GM19240 (cell line): ENCODE data around the gene BRINP2.
A peak's percentile ranks its signal among the peaks of the same experiment; 100 is the strongest.

ENCODE experiments used
- DNase-seq: peaks from one replicate; pipeline ENCODE4 v3.0.0; 2011; ENCODE audit warnings: low spot score; ENCODE audit not compliant: insufficient read length

Gene BRINP2

DNA sequence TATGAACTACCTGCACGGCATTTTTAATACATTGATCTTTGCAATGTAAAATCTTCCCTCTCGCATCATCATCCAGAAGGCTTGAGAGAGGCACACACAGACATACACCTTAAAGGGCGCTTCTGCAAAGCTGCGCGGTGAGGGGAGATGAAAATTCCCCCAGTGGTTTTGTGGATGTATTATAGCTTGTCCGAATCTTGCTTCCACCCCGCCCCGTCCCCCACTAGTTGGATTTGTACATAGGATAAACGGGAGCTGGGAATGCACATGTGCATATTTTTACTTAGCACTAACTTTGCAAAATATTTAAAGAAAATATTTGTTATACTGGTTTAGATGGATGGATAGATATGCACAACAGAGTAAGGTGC is 5.7 kb upstream of the BRINP2 start:
- DNase-seq: no peak

DNA sequence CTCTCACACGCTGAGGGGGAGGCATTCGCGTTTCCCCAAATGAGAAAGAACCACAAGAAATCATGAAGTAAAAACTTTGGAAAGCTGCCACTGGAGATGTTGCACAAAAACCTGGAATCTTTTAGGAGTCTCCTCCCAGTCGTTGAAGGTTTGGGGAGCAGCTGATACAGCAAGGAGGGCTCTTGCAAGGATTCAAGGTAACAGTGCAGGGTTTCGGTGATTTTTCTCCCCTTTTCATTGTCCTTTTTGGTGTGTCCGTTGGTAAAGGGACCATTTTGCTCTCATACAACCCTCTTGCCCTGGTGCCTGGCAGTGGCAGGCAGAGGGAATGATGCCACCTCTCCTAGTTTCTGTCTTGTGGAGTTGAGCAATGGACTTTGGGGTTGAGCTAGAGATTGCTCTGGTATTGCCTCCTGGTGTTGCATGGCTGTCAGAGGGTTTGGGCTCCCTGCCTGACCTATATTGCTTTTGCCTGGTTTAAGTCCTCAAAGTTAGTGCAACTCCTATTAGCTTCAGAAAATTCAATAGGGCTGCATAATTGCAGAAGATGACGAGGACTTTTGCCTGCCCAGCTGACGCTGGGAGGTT is 872 bp downstream of the BRINP2 start:
- DNase-seq: no peak

DNA sequence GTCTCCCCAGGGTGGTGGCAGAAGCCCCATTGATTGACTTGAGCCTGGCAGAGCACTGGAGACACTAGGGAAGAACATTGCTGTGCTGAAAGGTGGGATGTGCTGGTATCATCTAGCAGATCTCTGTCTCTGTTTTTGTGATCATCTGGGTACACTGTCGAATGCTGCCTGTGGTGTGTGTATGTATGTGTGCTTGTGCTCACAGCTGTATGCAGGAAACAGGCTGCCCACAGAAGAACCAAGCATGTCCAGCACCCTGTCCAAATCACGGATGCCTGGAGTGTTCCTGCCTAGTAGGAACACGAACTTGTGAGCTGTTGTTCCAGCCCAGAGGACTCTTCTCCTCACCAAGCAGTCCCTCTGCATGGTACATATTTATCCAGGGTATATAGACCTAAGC is 1.5 kb downstream of the BRINP2 start:
- no peak for DNase-seq

DNA sequence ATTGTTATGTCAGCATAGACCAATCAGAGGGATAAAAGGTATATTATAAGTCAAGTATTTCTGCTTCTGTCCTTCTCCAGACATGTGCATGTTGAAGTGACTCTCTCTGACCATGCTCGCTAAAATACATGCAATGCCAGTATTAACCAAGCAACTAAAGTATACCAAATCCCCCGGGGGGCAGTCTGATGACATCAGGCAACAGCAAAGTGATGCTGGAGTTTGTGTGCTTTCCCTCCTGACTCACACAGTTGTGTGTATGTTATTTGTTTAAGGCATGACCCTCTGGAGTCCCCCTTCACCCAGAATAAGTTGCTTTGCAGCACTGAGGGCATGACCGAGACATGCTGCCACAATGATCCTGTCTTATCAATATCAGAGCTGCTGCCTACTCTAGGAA is 2.1 kb downstream of the BRINP2 start:
- DNase-seq: no peak

DNA sequence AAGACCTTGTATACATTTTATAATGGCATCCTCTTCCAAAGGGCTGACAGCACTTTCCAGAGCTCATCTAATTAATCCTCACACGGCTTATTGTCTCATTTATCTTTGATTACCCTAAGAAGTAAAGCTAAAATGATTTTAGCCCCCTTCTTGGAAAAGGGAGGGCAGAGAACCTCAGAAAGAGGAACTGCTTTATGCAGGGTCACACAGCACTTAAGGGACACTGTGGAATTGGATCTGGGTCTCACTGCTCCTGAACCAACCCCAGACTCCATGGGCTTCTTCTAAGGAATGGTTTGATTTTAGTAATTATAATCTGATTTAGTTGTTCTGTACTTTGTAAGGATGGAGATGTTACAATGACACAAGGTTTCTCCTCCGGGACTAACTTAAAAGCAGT is 3.2 kb downstream of the BRINP2 start:
- no peak for DNase-seq

DNA sequence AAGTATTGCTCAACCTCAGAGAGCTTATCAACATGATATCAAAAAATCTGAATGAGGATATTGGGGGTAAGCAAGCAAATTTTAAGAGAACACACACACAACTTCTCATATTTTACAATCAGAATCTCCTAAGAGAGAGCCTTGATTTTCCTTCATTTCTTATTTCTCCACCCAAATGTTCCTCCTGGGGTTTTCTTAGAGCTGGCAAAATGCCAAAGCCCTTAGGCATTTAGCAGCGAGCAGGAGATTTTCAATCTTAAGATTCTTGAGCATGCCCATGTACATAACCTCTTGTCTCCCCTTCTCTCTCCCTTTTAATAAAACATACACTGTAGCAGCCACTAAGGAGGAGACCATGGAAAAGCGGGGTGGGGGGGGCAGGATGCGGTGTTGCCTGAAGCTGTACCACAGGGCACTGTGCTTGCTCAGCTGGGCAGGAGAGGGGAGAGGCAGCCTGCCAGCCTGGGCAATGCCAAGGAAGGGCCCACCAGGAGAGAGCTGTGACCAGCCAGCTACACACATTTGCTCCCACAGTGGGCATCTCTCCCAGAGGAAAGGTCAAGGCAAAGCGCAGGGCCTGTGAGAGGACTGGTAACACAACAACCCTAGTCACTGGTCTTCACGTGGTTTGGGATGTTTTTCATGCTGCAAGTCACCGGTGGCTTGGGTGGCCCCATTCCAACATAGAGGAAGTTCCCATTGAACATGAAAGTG is 4.3 kb downstream of the BRINP2 start:
- DNase-seq: no peak

DNA sequence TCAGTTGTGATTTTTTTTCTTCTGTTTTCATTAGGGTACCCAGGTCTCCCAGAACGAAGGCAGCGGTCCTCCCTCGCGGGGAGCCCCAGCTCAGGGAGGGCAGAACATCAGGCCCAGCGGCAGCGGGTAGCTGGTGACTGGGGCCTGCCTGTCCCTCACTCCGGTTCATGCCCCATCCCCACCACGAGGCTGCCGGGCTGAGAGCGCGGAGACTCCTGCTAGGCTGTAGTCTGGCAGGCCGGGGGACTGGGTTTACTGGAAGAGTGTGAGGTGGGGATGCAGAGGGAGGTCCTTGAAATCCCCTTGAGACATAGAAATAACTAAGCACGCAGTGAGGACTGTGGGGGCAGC is 10.5 kb downstream of the BRINP2 start:
- no peak for DNase-seq

DNA sequence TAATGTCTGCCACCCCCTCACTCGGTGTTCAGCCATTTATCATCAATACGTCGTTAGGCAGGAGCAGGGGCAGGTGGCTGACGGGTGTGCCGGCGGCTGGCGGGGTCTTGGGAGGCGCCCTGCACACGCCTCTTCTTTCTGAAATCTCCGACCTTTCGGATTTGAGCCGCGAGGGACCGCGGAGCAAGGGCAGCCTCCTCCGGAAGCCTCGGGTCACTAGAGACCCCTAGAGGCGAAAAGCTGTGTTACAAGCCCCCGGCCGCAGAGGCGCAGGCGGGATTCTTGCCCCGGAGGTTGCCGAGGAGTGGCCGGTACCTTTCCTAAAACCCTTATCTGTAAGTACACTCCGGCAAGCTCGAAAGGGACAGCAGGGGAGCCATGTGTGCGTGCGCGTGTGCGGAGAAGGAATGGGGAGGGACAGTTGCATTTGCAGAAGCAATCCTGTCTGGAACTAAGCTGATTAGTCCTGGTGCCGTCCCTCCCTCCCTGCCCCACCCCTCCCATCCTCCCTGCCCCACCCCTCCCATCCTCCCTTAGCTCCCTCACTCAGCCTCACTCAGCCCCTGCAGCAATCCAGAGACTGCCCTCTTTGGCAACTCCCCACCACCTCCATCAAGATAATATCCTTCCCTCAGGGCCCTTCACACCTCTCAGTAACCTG is 11.0 kb downstream of the BRINP2 start:
- peak; percentile 29 for DNase-seq

DNA sequence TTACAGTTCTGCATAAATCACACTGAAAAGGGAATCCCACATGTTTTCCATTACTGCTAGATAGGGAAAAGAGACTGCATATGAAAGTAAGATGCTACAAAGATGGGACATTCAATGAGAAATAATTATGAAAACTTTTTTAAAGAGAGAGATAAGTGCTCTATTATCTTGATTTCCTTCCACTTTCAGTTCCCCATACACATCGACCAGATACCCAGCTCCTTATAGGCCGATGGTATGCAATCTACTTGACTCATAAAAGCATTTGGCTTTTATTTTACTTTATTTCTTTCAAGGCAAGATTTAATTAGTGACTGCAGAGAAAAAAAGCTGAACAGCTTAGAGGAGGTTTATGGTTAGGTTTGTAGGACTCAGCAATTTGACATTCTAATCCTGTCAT is 13.1 kb downstream of the BRINP2 start:
- no peak for DNase-seq

DNA sequence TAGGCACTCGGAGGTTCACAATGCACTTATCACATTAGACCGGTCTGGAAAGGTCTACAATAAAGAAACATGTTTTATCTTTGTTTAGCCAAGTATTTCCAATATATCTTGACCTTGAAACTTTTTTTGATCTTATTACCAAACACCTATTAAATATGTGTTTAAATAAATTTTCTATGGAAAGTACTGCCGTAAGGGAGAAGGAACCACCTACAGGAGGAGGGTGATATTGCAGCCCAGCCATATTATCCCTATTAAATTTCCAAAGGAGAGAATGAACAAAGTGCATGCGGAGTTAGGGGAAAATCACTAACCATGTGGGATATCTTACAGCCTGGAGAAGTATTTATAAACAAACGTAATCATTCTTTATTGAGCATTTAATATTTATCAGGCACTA is 14.5 kb downstream of the BRINP2 start:
- no peak for DNase-seq

DNA sequence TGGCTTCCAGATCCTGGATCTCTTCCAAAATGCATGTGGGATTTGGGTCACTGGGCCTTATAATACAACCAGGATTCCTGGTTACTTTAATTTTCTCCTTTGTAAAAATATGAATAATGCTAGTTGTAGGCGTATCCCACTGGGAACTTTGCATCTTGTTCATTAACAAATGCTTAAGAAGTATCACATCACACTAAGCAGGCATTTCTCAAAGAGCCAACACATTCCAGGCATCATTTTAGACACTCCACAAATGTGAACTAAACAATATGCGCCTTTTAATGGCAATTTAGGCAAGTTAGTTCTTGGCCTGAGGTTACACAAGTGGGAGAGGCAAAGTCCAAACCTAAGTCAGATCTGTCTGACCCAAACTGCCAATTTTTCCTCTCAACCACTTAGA is 15.9 kb downstream of the BRINP2 start:
- DNase-seq: no peak

DNA sequence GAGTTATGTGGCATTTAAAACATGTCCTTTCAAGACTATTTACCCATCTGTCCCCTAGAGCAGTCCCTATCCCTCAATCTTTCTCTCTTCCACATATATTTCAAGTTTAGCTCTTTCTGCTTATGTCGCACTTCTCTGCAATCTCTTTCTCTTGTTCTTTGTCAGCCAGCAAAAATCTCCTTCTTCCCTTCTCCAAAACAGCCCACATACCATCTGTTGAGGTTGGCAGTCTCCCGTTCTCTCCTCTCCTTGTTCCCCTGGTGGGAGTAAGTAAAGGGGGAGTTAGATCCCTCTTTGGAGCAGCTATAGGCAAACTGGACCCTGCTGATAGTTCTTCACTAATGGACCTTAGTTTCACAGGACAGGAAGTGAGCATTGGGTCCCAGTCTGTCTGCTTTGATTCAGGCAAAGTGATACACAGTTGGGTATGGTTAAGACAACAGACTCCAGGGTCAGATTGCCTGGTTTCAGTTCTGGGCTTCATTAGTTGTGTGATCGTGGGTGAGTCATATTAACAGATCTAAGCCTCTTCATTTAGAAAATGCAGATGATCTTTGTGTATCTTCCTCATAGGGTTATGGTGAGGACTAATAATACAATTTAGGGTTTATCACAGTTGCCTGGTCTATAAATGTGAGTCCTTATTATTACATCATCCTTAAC is 19.7 kb downstream of the BRINP2 start:
- DNase-seq: no peak

DNA sequence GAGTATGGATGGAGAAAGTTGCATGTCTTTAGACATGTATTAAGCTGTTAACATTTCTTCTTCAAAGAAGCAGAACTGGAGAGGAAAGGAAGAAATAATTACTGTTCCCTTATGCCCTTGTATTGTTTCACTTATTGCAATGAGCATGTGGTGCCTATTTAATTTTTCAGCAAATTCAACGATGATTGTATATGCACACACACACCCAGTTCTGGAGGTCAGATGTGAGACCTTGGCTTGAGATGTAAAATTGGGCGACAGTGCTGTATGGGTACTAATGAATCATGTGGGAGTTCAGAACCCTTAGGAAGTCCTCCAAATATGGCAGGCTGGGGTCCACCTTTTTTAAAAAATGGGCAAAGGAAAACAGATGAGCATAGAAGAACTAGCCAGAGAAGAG is 27.5 kb downstream of the BRINP2 start:
- DNase-seq: no peak

DNA sequence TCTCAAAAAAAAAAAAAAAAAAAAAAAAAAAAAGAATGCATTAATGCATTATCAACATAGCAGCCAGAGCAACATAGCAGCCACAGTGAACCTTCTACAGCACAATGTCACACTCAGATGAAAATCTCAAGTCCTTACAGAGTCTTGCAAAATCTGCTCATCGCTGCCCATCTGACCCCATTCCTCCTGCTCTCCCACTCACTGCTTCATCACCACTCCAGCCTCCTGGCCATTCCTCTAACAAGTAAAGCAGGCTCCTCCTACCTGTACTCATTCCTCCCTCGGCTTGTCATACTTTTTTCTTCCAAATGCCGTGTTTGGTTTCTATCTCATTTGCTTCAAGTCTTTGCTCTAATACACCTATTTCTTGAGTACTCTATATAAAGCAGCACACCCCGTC is 29.5 kb downstream of the BRINP2 start:
- DNase-seq: no peak

DNA sequence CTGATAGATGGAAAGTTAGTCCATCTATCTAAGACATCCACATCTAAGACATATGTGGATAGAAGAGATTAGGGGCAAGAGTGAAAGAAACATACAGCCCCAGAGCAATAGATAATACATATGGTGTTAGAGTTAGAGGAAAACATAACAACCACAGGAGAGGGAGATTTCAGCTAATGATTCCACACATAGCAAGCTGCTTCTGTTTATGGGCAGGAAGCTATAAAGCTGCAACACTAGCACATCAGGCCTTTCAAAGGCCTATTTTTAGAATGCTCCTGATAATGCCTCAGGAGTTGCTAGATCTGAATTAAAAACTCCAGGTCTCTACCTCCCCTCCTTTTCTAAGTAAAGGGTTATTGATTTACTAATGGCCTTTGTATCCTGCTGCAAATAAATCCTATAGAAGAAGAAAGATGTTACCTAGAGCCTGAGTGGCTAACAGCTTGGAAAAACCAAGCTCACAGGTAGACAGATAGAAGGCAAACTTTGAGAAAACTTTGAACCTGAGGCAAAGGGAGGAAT is 36.1 kb downstream of the BRINP2 start:
- DNase-seq: no peak

DNA sequence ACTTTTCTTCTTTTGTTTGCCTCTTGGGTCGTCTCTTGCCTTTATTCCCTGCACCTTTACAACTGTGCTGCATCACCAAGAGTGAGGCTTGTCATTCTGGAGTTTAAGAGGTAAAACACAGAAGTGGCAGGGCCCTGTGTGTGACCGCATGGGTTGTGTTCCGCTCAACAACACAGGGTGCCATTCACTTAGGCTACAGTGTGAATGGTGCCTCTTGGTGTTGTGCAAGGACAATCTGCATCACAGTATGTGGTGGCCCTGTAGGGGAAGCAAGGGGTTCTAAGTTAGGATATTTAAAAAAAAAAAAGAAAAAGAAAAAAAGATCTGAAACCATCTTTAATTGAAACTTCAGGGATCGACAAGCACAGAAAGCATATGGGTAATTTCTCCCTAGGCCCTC is 38.2 kb downstream of the BRINP2 start:
- no peak for DNase-seq

DNA sequence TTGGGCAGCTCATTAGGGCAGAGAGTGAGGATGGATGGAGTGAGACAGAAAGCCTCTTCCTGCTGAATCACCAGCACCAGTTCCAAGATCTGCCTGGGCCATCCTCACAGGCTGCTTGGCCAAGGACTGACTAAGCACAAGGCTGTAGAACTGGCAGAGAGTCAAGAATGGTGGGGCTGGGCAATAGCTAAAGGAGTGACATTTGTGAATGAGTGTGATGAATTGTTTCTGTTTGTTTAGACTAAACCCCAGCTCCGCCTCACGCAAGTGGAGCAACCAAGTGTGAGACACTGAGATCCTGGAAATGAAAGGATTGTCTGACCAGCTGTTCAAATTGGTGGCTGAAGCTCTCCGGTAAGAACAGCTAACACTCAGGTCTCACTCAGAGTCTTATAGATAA is 38.6 kb downstream of the BRINP2 start:
- no peak for DNase-seq

DNA sequence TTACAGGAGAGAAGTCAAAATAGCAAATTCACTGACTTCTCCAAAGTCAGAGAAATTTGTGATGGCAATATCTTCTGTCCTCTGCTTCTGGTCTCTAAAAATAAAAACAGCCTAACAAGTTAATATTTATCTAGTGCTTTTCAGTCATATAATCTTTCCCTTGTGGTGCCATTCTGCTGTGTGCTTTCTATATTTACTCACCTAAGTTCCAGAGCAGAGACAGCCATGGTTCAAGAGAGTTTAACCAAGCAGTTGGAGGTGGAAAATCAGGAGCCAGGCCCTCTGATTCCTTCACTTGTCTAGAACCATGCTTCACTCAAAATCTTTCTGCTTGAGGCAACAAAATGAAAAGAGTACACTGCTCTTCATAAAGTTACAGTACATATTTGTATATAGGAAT is 39.3 kb downstream of the BRINP2 start:
- DNase-seq: no peak

DNA sequence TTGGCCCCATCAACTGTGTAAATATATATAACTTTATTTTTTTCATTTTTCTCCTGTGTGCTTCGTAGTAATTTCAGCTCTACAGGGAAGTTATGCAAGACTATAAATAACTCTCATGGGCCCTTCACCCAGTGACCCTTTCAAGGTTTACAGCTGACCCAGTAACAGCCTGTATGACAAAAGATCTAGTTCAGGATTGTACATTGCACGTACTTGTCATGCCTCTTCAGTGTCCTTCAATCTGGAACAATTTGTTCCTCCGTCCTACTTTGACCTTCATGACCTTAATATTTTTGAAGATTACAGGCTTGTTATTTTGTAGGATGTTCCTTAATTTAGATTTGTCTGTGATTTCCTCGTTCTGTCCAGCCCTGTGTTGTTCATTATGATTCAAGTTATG is 40.5 kb downstream of the BRINP2 start:
- DNase-seq: no peak

DNA sequence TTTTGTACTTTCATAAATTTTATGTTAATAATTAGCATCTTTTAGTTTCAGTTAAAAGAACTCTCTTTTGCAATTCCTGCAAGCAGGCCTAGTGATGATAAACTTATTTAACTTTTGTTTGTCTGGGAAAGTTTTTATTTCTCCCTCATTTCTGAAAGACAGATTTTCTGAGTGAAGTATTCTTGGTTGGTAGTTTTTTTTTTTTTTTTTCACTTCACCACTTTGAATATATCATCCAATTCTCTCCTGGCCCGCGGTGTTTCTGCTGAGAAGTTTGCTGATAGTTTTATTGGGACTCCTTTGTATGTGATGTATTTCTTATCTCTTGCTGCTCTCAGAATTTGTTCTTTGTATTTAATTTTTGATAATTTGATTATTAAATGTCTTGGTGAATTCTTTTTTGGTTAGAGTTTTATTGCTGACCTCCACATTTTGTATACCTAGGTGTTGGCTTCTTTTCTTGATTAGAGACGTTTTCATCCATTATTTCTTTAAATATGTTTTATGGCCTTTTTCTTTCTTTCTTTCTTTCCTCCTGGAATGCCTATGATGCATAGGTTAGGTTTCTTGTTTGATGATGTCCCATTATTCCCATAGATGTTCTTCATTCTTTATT is 45.9 kb downstream of the BRINP2 start:
- no peak for DNase-seq

DNA sequence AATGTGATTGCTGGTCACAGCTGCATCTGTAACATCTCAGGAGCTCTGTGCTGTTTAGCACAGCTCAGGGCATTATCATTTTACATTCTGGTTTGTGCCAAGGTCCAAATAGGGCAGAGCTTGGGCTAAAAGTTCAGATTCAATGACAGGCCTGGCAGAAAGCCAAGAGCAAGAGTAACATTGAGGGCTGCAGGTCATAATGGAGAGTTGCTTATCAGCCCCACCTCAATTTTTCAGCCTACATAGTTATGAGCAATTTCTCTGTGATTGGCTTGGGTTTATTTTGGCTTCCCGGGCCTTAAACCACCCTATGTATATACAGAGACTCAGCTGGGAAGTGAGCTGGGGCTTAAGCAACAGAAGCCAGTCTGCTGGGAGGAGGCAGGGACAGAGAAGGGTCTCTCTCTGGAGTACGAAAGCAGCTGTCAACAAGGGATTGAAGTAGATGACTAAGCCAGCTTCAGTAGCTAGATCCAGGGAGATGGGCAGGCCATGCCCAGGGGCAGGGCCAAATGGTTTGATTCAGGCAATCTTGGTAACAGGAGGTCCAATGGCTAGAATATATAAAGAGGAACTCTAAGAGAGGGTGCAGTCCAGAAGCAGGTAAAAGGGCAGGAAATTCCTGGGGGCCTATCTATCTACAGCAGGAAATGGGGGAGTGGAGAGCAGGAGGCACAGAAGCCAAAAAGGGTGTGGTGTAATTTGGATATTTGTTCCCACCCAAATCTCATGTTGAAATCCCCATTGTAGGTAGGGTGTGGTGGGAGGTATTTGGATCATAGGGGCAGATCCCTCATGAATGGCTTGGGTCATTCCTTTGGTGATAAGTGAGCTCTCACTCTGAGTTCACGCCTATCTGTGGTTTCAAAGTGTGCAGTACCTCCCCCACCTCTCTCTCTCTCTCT is 49.0 kb downstream of the BRINP2 start:
- no peak for DNase-seq
